ENCODE results near the gene ITSN1. TPM values are rescaled to one million over a fixed set of nuclear protein-coding genes. Genes with fewer than 3 reads are reported as not detected.
A peak's percentile ranks its signal among the peaks of the same experiment; 100 is the strongest.
"Not testable (repeated sequence)": the region's sequence is repeated elsewhere in the genome, so short reads cannot be mapped to it uniquely, and the experiment has no call there.

ITSN1 gene
- total RNA-seq, result 28.5 and 132 TPM in 2 replicates

DNA sequence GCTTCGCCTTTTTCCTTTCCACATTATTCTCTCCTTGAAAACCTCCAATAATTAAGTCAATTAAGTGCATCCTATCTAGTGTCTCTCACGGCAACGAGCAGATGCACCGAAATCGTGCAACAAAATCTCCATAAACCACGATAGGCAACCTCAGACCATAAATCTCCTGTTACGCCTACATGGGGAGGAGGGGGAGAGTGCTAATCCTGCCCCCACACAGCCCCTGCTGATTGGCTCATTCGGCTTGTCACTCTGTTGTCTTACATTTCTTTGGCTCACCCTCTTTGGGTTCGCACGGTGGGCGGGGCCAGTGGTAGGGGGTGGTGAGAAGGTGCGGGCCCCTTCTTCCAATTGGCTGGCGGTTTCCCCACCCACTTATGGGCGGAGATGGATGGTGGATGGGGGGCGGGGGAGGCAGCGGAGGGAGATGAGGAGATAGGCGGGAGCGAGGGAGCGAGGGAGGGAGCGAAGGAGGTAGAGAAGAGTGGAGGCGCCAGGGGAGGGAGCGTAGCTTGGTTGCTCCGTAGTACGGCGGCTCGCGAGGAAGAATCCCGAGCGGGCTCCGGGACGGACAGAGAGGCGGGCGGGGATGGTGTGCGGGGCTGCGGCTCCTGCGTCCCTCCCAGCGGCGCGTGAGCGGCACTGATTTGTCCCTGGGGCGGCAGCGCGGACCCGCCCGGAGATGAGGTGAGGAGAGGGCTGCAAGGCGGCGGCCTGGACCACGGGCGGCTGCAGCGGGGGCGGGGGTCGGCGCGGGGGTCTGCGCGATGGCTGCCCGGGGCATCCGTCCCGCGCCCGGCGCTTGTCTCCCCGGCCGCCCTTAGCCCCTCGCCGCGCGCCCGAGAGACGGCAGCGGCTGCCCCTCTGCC, at the start of gene ITSN1:
Gene ITSN1, plus strand, starts transcription at position 475 of the 869 bp plus-strand sequence. CDS start 76,328 bp downstream, outside the sequence.
- DNase-seq (ENCODE audit: low read depth), result peak; percentile 97

DNA sequence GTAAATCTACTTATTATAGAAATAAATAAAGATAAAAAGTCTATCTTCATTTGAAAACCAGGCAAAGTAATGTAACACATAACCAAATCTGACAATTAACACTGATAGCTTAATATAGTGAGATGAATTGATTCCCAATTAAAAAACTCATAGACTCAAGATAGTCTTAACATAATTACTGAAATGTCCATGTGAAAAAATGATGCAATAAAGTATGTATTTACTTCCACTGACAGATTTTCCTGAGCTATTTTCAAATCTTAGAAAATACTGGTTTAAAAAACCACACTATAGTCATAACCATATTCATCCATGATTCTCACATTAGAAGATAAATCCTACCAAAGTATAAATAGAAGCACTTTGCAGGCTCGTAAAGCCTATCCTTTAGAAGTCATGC, 44.2 kb upstream of the ITSN1 start:
- DNase-seq (ENCODE audit: low read depth), result no peak

DNA sequence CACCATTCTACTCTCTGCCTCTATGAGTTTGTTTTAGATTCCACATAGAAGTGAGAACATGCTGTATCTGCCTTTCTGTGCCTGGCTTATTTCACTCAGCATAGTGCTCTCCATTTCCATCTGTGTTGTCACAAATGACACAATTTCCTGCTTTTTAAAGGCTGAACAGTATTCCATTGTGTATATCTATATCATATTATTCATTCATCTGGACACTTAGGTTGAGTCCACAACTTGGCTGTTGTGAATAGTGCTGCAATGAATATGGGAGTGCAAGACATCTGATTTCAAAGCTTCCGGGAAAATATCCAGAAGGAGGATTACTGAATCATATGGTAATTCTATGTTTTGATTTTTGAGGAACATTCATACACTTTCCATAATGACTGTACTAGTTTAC, 33.7 kb upstream of the ITSN1 start:
- DNase-seq (ENCODE audit: low read depth), result no peak

DNA sequence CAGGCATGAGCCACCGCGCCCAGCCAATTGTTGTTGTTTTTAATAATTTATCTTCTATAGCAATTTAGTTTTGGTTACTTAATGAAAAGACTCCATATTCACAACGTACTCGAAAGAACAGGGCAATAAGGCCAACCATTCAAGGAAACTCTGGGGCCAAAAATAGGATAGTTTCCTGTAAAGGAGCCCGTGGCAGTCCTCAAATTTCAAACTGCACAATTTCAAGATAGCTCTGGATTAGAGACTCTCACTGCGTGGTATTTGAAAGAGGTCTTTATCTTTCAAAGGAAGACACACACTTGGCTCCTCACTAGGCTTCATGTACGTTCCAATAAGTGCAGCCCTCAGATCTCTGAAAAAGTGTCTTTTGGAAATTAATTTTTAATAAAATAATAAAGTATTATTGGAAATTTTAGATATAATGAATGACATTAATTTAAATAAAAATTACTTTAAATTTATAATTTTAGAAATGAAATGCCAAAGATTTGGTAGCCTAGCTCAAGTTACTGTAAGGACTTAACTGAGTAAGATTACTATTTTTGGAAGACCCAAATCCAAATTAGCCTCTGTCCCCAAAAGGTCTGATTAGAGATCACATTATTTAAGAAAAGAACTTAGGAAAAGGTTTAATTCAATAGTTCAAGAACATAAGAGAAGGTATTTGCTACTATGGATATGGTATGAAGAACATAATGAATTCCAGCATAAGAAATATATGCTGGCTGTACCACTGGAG, 31.1 kb upstream of the ITSN1 start:
- DNase-seq (ENCODE audit: low read depth), result no peak

DNA sequence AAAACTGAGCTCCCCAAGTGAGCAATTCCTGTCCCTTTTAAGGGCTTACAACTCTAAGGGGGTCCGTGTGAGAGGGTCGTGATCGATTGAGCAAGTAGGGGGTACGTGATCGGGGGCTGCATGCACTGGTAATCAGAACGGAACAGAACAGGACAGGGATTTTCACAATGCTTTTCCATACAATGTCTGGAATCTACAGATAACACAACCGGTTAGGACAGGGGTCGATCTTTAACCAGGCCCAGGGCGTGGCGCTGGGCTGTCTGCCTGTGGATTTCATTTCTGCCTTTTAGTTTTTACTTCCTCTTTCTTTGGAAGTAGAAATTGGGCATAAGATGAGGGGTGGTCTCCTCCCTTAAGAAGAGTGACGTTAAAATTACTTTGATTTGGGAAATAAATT, 24.7 kb upstream of the ITSN1 start:
- not testable (repeated sequence) for DNase-seq (ENCODE audit: low read depth)

DNA sequence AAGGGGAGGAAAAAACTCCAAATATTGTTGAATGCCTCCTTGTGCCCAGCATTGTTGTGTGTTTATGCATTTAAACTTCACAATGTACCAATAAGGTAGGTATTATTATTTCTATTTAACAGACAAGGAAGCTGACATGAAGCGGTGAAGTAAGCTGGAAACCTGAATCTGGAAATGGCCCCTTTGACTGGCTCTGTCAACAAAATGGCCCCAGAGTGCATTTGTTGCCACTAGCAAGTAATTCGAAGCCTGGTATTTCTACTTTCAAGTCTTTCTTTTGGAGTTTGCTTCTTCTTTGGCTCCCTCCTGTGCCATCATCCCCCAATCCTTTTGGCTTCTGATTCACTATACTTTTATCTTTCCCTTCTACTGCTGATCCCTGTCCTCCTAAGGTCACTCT, 23.9 kb upstream of the ITSN1 start:
- DNase-seq (ENCODE audit: low read depth), result no peak

DNA sequence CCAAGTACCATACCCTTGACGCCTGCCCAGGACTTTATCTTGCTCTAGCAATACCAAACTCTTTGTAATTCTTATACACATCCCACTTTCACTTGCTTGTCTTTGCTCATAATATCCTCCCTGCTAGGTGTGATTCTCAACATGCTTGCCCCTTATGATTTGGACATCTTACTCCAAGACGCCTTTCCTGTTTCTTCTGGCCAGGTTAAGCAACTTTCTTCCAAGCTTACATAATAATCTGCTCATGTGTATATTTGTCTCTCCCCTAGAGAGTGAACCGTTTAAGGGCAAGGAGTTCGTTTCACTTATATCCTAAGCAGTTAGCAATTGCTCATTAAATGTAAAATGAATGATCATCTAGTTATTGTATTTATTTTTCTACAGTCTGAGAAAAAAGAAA, 22.6 kb upstream of the ITSN1 start:
- no peak for DNase-seq (ENCODE audit: low read depth)

DNA sequence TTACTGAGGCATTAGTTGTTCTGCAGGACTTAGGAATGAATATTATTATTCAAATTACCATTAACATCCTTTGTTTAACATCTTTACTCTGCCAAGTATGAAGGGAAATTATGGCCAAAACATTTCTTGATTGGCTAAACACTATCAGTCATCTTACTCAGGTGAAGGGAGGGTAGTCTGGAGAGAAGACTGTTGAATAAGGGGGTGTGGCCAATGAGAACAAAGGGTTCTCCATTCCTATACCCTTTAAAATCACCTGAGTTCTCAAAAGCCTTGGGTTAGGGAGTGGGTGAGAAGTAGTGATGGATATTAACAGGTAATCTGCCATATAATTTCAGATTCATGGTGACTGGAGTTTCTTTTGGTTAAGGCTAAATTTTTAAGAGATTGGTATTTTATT, 20.0 kb upstream of the ITSN1 start:
- no peak for DNase-seq (ENCODE audit: low read depth)

DNA sequence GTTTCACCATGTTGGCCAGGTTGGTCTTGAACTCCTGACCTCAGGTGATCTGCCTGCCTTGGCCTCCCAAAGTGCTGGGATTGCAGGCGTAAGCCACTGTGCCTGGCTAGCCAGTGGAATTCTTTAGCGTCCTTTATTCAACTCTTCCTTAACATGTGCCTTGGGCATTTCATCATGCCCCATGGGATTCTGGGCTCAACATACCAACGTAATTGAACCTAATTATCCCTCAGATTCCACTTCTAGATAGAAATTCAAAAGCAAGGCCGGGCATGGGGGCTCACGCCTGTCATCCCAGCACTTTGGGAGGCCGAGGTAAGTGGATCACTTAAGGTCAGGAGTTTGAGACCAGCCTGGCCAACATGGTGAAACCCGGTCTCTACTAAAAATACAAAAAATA, 16.1 kb upstream of the ITSN1 start:
- not testable (repeated sequence) for DNase-seq (ENCODE audit: low read depth)

DNA sequence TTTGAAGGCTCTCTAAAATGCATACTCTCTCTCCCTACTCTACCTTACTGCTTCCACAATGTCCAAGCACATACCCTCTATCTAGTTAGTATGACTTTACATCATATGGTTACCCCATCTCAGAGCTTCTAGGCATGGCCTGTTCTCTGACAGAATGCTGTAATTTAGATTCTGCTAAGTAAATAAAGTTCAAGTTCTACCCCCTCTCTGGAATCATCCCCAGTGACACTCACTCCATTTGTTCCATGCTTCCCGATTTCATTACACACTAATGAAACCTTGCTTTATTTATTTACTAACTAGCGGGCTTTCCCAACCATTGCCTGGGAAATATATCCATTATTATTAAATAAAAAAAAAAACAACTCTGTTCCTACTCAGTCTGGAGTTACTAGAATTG, 8.0 kb upstream of the ITSN1 start:
- no peak for DNase-seq (ENCODE audit: low read depth)

DNA sequence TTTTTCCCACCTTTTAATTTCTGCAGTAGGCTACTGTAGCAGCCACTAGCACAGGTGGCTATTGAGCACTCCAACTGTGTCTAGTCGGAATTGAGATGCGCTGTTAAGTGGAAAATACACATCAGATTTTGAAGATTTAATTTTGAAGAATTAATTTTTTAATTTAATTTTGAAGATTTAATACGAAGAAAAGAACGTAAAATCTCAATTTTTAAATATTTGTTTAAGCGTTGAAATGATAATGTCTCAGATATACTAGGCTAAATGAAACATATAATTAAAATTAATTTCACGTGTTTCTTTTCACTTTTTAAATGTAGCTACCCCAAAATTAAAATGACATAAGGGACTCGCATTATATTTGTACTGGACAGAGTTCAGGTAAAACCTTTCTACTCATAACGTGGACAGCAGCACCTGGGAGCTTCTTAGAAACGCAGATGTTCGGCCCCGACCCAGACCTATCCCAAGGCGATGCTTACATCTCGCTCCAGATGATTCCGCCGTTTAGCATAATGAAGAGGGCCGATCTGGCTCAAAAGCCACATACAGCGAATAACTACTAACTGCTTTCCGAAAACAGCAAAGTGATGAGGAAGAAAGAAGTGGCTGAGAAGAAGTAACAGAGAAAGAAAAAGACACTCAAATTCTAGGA, 1.5 kb upstream of the ITSN1 start:
- peak; percentile 22 for DNase-seq (ENCODE audit: low read depth)

DNA sequence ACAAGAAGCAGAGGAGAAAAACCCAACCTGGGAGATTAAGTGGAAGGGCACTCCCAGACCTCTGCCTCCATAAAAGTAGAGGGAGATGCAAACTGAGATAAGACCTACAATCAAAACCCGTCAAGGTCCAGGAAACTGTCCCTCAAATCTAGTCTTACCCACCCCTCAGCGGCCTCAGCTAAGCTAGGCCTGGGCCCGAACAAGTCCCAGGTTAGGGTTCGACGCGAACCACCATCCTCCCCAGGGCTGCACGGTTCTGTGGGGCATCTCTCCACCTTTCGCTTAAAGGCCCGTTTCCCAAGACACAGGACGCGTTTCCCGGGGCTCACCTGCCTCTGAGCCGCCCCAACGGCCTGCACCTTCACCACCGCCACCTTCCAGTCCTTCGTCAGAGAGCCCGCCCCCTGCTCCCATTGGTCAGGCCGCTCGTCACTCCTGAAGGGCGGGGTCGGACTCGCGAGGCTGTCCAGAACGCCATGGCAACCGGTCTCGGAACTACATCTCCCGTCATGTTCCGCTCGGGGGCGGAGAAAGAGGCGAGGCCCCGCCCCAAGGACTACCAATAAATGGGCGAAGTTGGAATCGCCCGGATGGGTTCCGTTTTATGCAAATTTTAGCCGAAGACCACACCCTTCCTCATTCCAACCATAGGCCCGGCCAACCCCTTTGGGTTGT, 812 bp upstream of the ITSN1 start, which contains the start of gene CRYZL1:
Gene CRYZL1, minus strand, starts transcription at position 390 of the 675 bp plus-strand sequence. CDS start 10,190 bp downstream, outside the sequence.
- DNase-seq (ENCODE audit: low read depth), result peak; percentile 99

DNA sequence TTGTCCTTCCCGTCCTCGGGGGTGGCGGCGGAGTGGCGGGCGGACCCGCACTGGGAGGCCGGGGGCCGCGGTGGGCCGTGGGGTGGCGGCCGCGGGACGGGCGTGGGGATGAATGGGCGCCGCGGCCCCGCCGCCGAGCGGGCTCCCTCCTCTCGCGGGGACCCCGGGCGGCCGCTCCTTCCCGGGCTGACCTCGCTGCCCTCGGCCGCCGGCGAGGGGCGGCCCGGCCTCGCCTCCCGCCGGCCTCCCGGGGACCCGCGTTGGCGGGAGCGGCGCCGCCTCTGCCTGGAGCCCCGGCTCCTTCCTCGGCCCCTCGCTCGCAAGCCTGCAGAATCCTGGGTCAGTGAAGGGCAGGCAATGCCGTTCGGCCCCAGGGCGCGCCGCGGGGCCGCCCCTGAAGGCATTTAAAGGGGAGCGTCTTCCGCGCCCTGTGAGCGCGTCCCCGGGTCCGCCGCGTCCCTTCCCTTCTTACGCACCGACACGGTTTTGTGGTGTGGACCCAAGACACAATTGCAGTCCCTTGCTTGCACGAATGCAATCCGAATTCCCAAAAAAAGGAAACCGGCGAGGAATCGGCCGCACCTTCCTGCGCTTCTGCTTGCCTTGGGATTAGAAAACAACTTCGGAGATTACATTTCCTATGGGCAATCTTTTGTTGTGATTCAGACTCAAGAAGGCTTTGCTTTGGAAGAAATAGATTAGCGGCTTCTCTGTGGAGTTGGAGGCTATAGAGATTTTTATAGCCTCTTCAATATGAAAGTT, 776 bp downstream of the ITSN1 start:
- DNase-seq (ENCODE audit: low read depth), result no peak

DNA sequence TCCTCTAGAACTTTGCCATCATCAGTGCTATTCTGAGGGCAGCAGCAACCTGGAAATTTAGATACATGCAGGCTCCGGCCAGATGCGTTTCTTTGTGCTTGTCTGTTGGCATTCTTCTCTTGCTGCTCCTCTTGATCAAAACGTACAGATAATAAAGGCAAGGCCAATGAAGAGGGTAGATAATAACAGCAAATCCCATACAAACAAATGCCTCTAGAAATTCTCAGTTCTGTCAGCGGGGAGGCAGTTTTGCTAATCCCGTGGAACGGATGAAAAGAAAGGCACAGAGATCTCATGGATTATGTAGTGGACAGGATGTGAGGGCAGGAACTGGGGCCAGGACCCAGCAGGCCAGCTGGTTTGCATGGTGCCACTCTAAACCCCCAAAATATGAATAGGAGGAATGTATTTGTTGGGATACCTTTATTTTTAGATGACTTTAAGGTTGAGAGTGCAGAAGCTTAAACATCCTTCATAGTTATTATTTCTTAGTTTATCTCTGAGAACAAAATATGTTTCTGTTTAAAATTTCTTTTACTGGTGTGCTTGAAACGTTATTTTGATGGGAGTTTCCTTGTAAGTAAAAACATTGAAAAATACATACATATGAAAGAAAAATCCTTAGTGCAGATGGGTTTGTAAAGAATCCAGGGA, 1.5 kb downstream of the ITSN1 start:
- DNase-seq (ENCODE audit: low read depth), result peak; percentile 26

DNA sequence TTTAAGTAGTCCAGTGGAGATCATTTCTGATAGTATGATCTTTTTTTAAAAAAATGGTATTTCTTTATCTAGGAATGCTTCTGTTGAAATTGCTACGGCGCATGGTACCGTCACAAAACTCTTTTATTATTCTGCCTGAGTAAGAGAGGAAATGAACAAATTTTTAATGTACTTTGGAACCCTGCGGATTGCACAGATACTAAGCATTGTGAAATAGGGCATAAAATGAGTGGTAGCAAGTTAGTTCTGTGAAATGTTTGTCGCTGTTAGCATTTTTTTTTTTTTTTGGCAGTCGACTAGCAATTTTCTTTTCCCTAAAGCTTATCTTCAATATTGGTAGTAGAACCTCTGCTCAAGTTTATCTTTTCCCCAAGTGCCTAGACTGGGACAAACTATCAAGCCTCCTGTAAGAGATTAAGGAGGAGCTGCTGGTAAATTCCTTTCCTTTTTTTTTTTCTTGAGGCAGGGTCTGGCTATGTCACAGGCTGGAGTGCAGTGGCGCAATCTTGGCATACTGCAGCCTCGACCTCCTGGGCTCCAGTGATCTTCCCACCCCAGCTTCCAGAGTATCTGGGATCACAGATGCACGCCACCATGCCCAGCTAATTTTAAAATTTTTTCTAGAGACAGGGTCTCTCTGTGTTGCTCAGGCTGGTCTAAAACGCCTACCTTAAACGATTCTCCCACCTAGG, 2.2 kb downstream of the ITSN1 start:
- peak; percentile 68 for DNase-seq (ENCODE audit: low read depth)

DNA sequence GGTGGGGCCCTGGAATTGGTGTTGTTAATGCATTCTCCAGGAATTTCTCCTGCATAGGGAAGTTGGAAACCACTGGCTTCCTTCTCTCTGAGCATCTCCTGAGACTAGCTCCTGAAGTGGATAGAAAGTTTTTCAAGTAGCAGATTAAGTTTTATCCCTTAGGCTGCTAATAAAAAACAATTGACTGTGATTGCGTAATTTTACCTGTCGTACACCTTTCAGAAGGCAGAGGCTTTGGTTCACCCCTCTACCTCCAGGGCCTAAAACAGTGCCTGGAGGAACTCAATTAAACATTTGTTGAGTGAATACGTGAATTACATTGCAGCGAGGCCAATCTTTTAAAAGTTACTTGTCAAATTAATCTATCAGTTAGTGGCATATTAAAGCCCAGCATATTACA, 3.4 kb downstream of the ITSN1 start:
- no peak for DNase-seq (ENCODE audit: low read depth)

DNA sequence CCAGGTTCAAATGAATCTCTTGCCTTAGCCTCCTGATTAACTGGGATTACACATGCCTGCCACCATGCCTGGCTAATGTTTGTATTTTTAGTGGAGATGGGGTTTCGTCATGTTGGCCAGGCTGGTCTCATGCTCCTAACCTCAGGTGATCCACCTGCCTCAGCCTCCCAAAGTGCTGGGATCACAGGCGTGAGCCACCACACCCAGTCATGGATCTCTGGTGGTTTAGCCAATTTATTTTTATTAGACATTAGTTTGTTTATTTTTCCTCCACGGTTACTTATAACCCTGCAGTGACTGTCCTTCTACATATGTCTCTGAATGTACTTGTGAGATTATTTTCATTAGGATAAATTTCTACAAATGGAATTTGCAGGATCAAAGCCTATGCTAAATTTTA, 5.3 kb downstream of the ITSN1 start:
- DNase-seq (ENCODE audit: low read depth), result no peak

DNA sequence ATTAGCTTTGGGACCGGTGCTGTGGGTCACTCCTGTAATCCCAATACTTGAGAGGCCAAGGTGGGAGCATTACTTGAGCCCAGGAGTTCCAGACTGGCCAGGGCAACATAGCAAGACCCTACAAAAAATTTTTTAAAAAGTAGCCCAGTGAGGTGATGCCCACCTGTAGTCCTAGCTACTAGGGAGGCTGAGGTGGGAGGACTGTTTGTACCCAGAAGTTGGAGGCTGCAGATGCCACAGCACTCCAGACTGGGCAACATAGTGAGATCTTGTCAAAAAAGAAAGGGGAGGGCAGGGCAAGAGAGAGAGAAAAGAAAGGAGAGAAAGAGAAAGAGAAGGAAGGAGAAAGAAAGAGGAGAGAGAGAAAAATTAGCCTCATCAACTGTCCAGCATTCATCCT, 6.3 kb downstream of the ITSN1 start:
- no peak for DNase-seq (ENCODE audit: low read depth)

DNA sequence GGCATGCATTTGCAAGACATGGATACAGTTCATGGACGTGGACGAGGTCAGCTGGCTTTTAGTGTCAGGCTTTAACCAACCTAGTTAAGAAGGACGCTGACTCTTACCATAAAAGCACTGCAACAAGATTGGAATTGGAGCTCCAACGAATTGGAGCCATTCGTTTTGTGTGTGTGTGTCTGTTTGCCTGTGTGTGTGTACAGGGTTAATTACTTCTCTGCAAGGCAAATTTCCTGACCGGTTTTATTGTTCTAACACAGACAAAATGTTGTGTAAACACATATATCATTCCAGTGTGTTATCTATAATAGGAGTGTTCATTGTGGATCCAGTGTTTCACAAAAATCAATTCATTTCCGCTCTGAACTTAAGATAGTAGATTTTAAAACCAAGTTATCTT, 7.9 kb downstream of the ITSN1 start:
- no peak for DNase-seq (ENCODE audit: low read depth)

DNA sequence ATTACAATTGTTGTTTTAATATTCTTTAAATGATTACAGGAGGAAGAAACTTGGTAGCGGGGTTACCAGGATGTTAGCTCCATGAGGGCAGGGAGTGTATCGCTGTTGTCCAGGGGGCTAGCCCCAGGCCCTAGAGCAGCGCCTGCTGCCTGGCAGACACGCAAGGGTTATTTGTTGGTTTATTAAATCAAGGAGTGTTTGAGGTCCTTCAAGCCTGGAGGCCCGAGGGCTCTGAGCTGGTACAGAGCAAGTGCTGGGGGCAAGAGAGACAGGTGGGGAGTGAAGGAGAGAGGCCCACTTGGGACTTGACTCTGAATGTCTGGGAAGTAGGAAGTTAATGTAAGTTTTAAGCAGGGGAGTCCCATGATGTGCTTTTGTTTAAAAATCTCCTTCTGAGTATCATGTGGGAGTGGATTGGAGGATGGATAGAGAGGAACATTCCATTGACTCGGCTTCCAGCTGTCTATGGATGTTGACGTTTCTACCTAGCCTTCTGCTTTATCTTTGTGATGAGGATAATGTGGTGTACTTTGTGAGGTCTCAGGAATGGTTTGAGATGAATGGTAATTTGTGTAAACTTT, 8.7 kb downstream of the ITSN1 start:
- no peak for DNase-seq (ENCODE audit: low read depth)
